Sigmoid colon (tissue), 7 donors: ENCODE data around the gene RCAN1. TPM values are rescaled to one million over a fixed set of nuclear protein-coding genes. Genes with fewer than 3 reads are reported as not detected.
"Not testable (repeated sequence)": the region's sequence is repeated elsewhere in the genome, so short reads cannot be mapped to it uniquely, and the experiment has no call there.

Experiments
- DNase-seq: peaks from one replicate; pipeline ENCODE4 v3.0.0-alpha.2; 2019
- H3K27ac ChIP-seq, 4 donors: fragments of 200-600 bp; sonication (generic); one replicate each; pipeline ENCODE4 v1.5.1; 2016 to 2019; ENCODE audit warnings: mild to moderate bottlenecking in 1 of 4
- H3K27me3 ChIP-seq, 3 donors: fragments of 200-600 bp; sonication (generic); one replicate each; pipeline ENCODE4 v1.5.1; 2019; ENCODE audit warnings: mild to moderate bottlenecking in 1 of 3
- H3K36me3 ChIP-seq, 4 donors: fragments of 200-600 bp; sonication (generic); one replicate each; pipeline ENCODE4 v1.5.1; 2016 to 2019
- H3K4me1 ChIP-seq, 4 donors: fragments of 200-600 bp; sonication (generic); one replicate each; pipeline ENCODE4 v1.5.1; 2017 to 2019
- H3K4me3 ChIP-seq, 4 donors: fragments of 200-600 bp; sonication (generic); one replicate each; pipeline ENCODE4 v1.5.1; 2017 to 2019; ENCODE audit warnings: mild to moderate bottlenecking in 2 of 4, moderate library complexity in 1 of 4
- H3K9me3 ChIP-seq, 4 donors: fragments of 200-600 bp in 3 of 4; sonication (generic) in 3 of 4; one replicate each; pipeline versions ENCODE4 v1.5.1 to v1.6.1; 2013 to 2019
- CTCF ChIP-seq, 4 experiments: fragments of 450-650 bp in 3 of 4; fragments of 200-600 bp in 1 of 4; IDR thresholded peaks; one replicate each; pipeline ENCODE4 v1.5.1; 2016 to 2019; ENCODE audit warnings: antibody characterized with exemption in 4 of 4, mild to moderate bottlenecking in 3 of 4, moderate library complexity in 2 of 4
- EP300 ChIP-seq, 4 donors: sonication (generic); formaldehyde crosslinking; IDR thresholded peaks; one replicate each; pipeline ENCODE4 v1.6.1; 2017; ENCODE audit warnings: antibody characterized with exemption in 4 of 4
- POLR2A ChIP-seq, 2 donors: fragments of 450-650 bp; IDR thresholded peaks; one replicate each; pipeline ENCODE4 v1.6.1; 2016; ENCODE audit warnings: antibody characterized with exemption in 2 of 2, mild to moderate bottlenecking in 2 of 2, moderate library complexity in 2 of 2
- POLR2AphosphoS5 ChIP-seq, 4 donors: sonication (generic); formaldehyde crosslinking; IDR thresholded peaks; one replicate each; pipeline ENCODE4 v1.6.1; 2017; ENCODE audit warnings: antibody characterized with exemption in 4 of 4
- WGBS, 2 donors: extraction: QIAGEN DNeasy Blood & Tissue Kit; methylation state at CpG; one replicate each; pipeline ENCODE4 v1.1.7; 2013; 5-methylcytosine and 5-hydroxymethylcytosine counted together
- intact Hi-C: fragments of 100-400 bp; cut with DNase I; formaldehyde crosslinking; loops from one replicate; pipeline ENCODE4 v1.15.1; 2023
- polyA plus RNA-seq, 3 donors: library from polyadenylated mRNA; stranded (reverse); fragments of 200-250 nt; gene quantifications; one replicate each; pipeline ENCODE4 v1.2.3, GENCODE V29; 2013
- total RNA-seq, 4 donors: library from RNA; depleted of rRNA; stranded (reverse); fragments of >200 nt; gene quantifications; one replicate each; pipeline ENCODE4 v1.1.0, GENCODE V29; 2016
- donor health status: healthy with polysubstance abuse.
- donor health status: Bipolar disorder and iron deficiency.
- donor health status: healthy.

RCAN1 gene
- total and polyA plus RNA-seq, 7 donors = 21.4 to 148 (median 38.3) TPM

GRCh38 chr21:34606621-34607020 is 8.3 kb downstream of the RCAN1 start:
- no peaks in the 10 kb centered on the region for H3K36me3 ChIP-seq
- TF ChIP-seq POLR2A (IDR thresholded peaks at IDR 0.05) (no peak), EP300 (IDR thresholded peaks at IDR 0.05) (no peak), CTCF (IDR thresholded peaks at IDR 0.05) (no peak), POLR2AphosphoS5 (IDR thresholded peaks at IDR 0.05) (no peak)
- no peaks in the 10 kb centered on the region for H3K9me3 ChIP-seq
- peaks cover 0 to 24% (median 8%) of the 10 kb centered on the region in 4 donors for H3K4me1 ChIP-seq
- no peak overlapping the region for H3K4me3 ChIP-seq
- DNase-seq = no peak
- intact Hi-C loops = no loop called here
- WGBS, 2 donors = 45 to 70% methylated on average over 2 of the region's 2 CpGs
- H3K27ac ChIP-seq = no peak overlapping the region
- no peaks in the 10 kb centered on the region for H3K27me3 ChIP-seq

GRCh38 chr21:34606051-34606450 is 8.9 kb downstream of the RCAN1 start:
- WGBS, 2 donors = 81 to 87% methylated on average over 7 of the region's 7 CpGs
- intact Hi-C loops = no loop called here
- no peak for TF ChIP-seq EP300 (IDR thresholded peaks at IDR 0.05)
- TF ChIP-seq CTCF (IDR thresholded peaks at IDR 0.05) = no peak
- TF ChIP-seq POLR2A (IDR thresholded peaks at IDR 0.05) = no peak
- no peak for TF ChIP-seq POLR2AphosphoS5 (IDR thresholded peaks at IDR 0.05)

GRCh38 chr21:34604956-34605355 is 10.0 kb downstream of the RCAN1 start:
- H3K36me3 ChIP-seq, DNase-seq, intact Hi-C loops, H3K27ac ChIP-seq, H3K9me3 ChIP-seq, H3K4me3 ChIP-seq, H3K27me3 ChIP-seq: not testable (repeated sequence)
- 95 to 96% methylated on average over 5 of the region's 5 CpGs for WGBS, 2 donors
- peaks cover 0 to 19% (median 6%) of the 10 kb centered on the region in 4 donors for H3K4me1 ChIP-seq

More at GRCh38 chr21:34606051-34606450, 8.9 kb downstream of the RCAN1 start:
- Histone ChIP-seq H3K27me3 (no peaks in the 10 kb centered on the region), H3K4me3 (no peak overlapping the region), H3K36me3 (no peaks in the 10 kb centered on the region), H3K27ac (no peak overlapping the region), H3K4me1 (peaks cover 0 to 24% (median 8%) of the 10 kb centered on the region in 4 donors), H3K9me3 (no peaks in the 10 kb centered on the region)
- no peak for DNase-seq

- Histone ChIP-seq H3K36me3 (no peaks in the 10 kb centered on the region), H3K4me3 (no peak overlapping the region), H3K27me3 (no peaks in the 10 kb centered on the region), H3K4me1 (peaks cover 0 to 15% (median 4%) of the 10 kb centered on the region in 4 donors), H3K27ac (no peak overlapping the region), H3K9me3 (no peaks in the 10 kb centered on the region)
- no peak for TF ChIP-seq POLR2AphosphoS5 (IDR thresholded peaks at IDR 0.05)
- no peak for TF ChIP-seq CTCF (IDR thresholded peaks at IDR 0.05)
- TF ChIP-seq EP300 (IDR thresholded peaks at IDR 0.05) = no peak
- no peak for TF ChIP-seq POLR2A (IDR thresholded peaks at IDR 0.05)
- WGBS, 2 donors = 92 to 95% methylated on average over 2 of the region's 2 CpGs
- intact Hi-C loops = no loop called here
- no peak for DNase-seq
These were observed 10.4 kb downstream of the RCAN1 start for GRCh38 chr21:34604556-34604955.

- H3K36me3 ChIP-seq = no peaks in the 10 kb centered on the region
- intact Hi-C loops = no loop called here
- no peaks in the 10 kb centered on the region for H3K9me3 ChIP-seq
- DNase-seq = no peak
- no peak for TF ChIP-seq EP300 (IDR thresholded peaks at IDR 0.05)
- TF ChIP-seq POLR2AphosphoS5 (IDR thresholded peaks at IDR 0.05) = no peak
- TF ChIP-seq POLR2A (IDR thresholded peaks at IDR 0.05) = no peak
- no peak for TF ChIP-seq CTCF (IDR thresholded peaks at IDR 0.05)
- peaks cover 0 to 14% (median 5%) of the 10 kb centered on the region in 4 donors for H3K4me1 ChIP-seq
- H3K27me3 ChIP-seq = no peaks in the 10 kb centered on the region
- no peak overlapping the region for H3K27ac ChIP-seq
- no peak overlapping the region for H3K4me3 ChIP-seq
These were observed 11.2 kb downstream of the RCAN1 start for GRCh38 chr21:34603710-34604057.
